Measurements from ENCODE around the gene PSMC3IP. TPM values are rescaled to one million over a fixed set of nuclear protein-coding genes. Genes with fewer than 3 reads are reported as not detected.

Gene PSMC3IP
- total and polyA plus RNA-seq, 2 of the 4 experiments (the other 2 are of a cell fraction), result 5.6 to 9.8 TPM

DNA sequence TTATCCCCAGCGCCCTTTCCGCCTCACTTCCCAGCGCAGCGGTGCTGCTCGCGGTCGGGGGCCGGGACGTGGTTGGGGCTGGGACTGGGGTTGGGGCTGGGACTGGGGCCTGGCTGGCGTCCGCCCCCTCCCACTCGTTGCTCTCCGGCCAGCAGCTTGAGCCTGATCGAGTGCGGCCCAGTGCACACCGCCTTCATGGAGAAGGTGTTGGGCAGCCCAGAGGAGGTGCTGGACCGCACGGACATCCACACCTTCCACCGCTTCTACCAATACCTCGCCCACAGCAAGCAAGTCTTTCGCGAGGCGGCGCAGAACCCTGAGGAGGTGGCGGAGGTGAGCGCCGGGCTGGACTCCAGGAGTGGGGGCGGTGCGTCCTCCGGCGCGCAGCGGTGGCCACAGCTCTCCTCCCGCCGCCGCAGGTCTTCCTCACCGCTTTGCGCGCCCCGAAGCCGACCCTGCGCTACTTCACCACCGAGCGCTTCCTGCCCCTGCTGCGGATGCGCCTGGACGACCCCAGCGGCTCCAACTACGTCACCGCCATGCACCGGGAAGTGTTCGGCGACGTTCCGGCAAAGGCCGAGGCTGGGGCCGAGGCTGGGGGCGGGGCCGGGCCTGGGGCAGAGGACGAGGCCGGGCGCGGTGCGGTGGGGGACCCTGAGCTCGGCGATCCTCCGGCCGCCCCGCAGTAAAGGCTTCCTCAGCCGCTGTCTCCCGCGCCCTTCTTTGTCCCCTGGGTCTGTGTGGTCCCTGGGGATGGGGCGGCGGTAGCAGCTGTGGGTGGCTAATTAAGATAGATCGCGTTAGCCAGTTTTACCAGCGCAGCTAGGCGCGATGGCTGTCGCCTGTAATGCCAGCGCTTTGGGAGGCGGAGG, 23.0 kb downstream of the PSMC3IP start:
- H2BK20ac ChIP-seq (ENCODE audit: low read depth, low read length), result no peak overlapping the region
- H3K79me1 ChIP-seq (ENCODE audit: low read depth in 1 of 2, low read length in 2 of 2), result peaks cover 11 to 45% of the 10 kb centered on the region in 2 experiments
- ChIA-PET CTCF (no interaction called here), POLR2A (ENCODE audit: unreplicated experiment) (interaction anchor here (0.5 kb wide), 2 partner anchors 123 to 197 kb away, joined by 3 read pairs; no protein-coding TSS in a partner anchor)
- H3K18ac ChIP-seq (ENCODE audit: low read depth, low read length), result peak overlapping the region; percentile 79
- H3K4me2 ChIP-seq (ENCODE audit: low read depth, low read length), result peak overlapping the region; percentile 92
- H3K9ac ChIP-seq (ENCODE audit: low read depth, low read length), result peak overlapping the region; percentile 98
- H3K9me1 ChIP-seq (ENCODE audit: insufficient read depth, low read length), result no peaks in the 10 kb centered on the region
- H3K27ac ChIP-seq (ENCODE audit: insufficient read depth, low read length), result peak overlapping the region; percentile 98
- peak overlapping the region; percentile 88 for H4K91ac ChIP-seq (ENCODE audit: insufficient read depth, low read depth, low read length)
- H2BK5ac ChIP-seq (ENCODE audit: low read depth, low read length, poor library complexity, severe bottlenecking), result peak overlapping the region; percentile 83
- H2BK120ac ChIP-seq (ENCODE audit: low read depth, low read length), result peak overlapping the region; percentile 56
- dilution Hi-C loops (cut with HindIII; ENCODE audit: low sequenced_read_pairs, unreplicated experiment) (no loop called here), intact Hi-C loops (cut with micrococcal nuclease) (no loop called here), in situ Hi-C loops (cut with MboI; ENCODE audit: low sequenced_read_pairs) (no loop called here)
- peaks cover 5% of the 10 kb centered on the region for H3K4me1 ChIP-seq (ENCODE audit: control insufficient read depth, insufficient read depth, low read length)
- TF ChIP-seq MAFK (IDR thresholded peaks at IDR 0.05; ENCODE audit: low read depth, low read length) (no peak), CEBPB (IDR thresholded peaks at IDR 0.05; ENCODE audit: low read depth, low read length) (no peak), MAZ (IDR thresholded peaks at IDR 0.05; ENCODE audit: borderline replicate concordance, low read depth, low read length) (peak; percentile 38; the same call in 1 of the 2 replicates), RFX5 (IDR thresholded peaks at IDR 0.05; ENCODE audit: low read depth, low read length) (no peak), RCOR1 (IDR thresholded peaks at IDR 0.05; ENCODE audit: insufficient replicate concordance, low read length) (no peak), NFE2L2 (IDR thresholded peaks at IDR 0.05; ENCODE audit: low read depth, low read length) (no peak)
- no peaks in the 10 kb centered on the region for H3K27me3 ChIP-seq (ENCODE audit: control insufficient read depth, insufficient read depth, low read length)
- H2BK15ac ChIP-seq (ENCODE audit: low read depth, low read length), result no peak overlapping the region; the same call in 2 of the 3 replicates
- H3K56ac ChIP-seq (ENCODE audit: extremely low read depth, insufficient read depth, low read length), result peak overlapping the region; percentile 78
- WGBS, 2 experiments (ENCODE audit: extremely low coverage in 2 of 2, insufficient read length in 1 of 2), result 2% methylated on average over 28 of the region's 82 CpGs; no CpG with 5 or more reads in 1 of the 2 experiments
- peak; percentile 94 for ATAC-seq (ENCODE audit: low read depth)
- peak overlapping the region; percentile 95 for H4K5ac ChIP-seq (ENCODE audit: low read depth, low read length)
- H3K14ac ChIP-seq (replicated peaks; ENCODE audit: low read depth, low read length), result peak overlapping the region; percentile 95
- H3K36me3 ChIP-seq (ENCODE audit: control insufficient read depth, insufficient read depth, low read length), result peaks cover 4% of the 10 kb centered on the region; the same call in 1 of the 2 replicates
- no TSS peak for BruUV-seq (replicated peaks)
- H3K23ac ChIP-seq (ENCODE audit: low read depth, low read length), result peak overlapping the region; percentile 99
- peak overlapping the region; percentile 97 for H3K4ac ChIP-seq (ENCODE audit: low read depth, low read length)
- H2AK5ac ChIP-seq (ENCODE audit: low read depth, low read length), result peak overlapping the region; percentile 98
- peak overlapping the region; percentile 90 for H2AK9ac ChIP-seq (replicated peaks; ENCODE audit: low read depth, low read length, poor library complexity)
- peak; percentile 76 for DNase-seq
- no peaks in the 10 kb centered on the region for H4K20me1 ChIP-seq (ENCODE audit: insufficient read depth, low read length)
- no peaks in the 10 kb centered on the region for H3K9me3 ChIP-seq (ENCODE audit: control insufficient read depth, insufficient read depth, low read length)
- peak overlapping the region; percentile 90 for H2AFZ ChIP-seq (replicated peaks; ENCODE audit: low read length, poor library complexity)
- peak overlapping the region; percentile 97 to 98 for H4K8ac ChIP-seq (ENCODE audit: low read depth in 2 of 2, low read length in 2 of 2)
- H3K4me3 ChIP-seq (ENCODE audit: insufficient read depth, low read depth, low read length), result peak overlapping the region; percentile 95
